ENCODE results near the gene PI4KB.

The PI4KB gene

GRCh38 chr1:151288502-151288901 is 38.7 kb downstream of the PI4KB start:
- peak overlapping the region; percentile 49 for H3K27ac ChIP-seq
- no peaks in the 10 kb centered on the region for H3K9me3 ChIP-seq
- no peaks in the 10 kb centered on the region for H3K27me3 ChIP-seq
- no peak overlapping the region for H3K4me3 ChIP-seq (ENCODE audit: low read depth in 1 of 2, low read length in 1 of 2)
- no peak for TF ChIP-seq CTCF (IDR thresholded peaks at IDR 0.05)
- H3K36me3 ChIP-seq, result peaks cover 85% of the 10 kb centered on the region
- H3K4me1 ChIP-seq (ENCODE audit: control insufficient read depth in 1 of 2, insufficient read depth in 1 of 2, low read depth in 1 of 2, low read length in 1 of 2), result peaks cover 13 to 14% of the 10 kb centered on the region in 2 experiments

DNA sequence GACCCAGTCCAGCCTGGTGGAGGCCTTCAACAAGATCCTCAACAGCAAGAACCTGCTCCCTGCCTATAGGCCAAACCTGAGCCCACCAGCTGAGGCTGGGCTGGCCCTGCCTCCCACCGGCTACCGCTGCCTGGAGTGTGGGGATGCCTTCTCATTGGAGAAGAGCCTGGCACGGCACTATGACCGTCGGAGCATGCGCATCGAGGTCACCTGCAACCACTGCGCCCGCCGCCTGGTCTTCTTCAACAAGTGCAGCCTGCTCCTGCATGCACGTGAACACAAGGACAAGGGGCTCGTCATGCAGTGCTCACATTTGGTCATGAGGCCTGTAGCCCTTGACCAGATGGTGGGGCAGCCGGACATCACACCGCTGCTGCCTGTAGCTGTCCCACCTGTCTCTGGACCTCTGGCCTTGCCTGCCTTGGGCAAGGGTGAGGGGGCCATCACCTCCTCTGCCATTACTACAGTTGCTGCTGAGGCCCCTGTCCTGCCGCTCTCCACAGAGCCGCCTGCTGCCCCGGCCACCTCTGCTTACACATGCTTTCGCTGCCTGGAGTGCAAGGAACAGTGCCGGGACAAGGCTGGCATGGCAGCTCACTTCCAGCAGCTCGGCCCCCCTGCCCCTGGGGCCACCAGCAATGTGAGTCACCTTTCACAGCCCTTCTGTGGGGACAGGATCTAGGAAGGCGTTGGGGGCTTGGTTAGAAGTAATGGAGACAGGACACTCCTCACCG is 39.3 kb downstream of the PI4KB start:
- peaks cover 19 to 20% of the 10 kb centered on the region in 2 experiments for H3K4me1 ChIP-seq (ENCODE audit: control insufficient read depth in 1 of 2, insufficient read depth in 1 of 2, low read depth in 1 of 2, low read length in 1 of 2)
- no peak overlapping the region for H3K27ac ChIP-seq
- TF ChIP-seq CTCF (IDR thresholded peaks at IDR 0.05), result no peak
- H3K4me3 ChIP-seq (ENCODE audit: low read depth in 1 of 2, low read length in 1 of 2), result no peak overlapping the region
- H3K36me3 ChIP-seq, result peaks cover 80% of the 10 kb centered on the region
- no peaks in the 10 kb centered on the region for H3K27me3 ChIP-seq
- H3K9me3 ChIP-seq, result no peaks in the 10 kb centered on the region

GRCh38 chr1:151287341-151287699 is 39.9 kb downstream of the PI4KB start:
- H3K36me3 ChIP-seq, result peaks cover 74% of the 10 kb centered on the region
- H3K9me3 ChIP-seq, result no peaks in the 10 kb centered on the region
- no peak overlapping the region for H3K4me3 ChIP-seq (ENCODE audit: low read depth in 1 of 2, low read length in 1 of 2)
- peaks cover 20 to 21% of the 10 kb centered on the region in 2 experiments for H3K4me1 ChIP-seq (ENCODE audit: control insufficient read depth in 1 of 2, insufficient read depth in 1 of 2, low read depth in 1 of 2, low read length in 1 of 2)
- no peak overlapping the region for H3K27ac ChIP-seq
- no peak for TF ChIP-seq CTCF (IDR thresholded peaks at IDR 0.05)
- no peaks in the 10 kb centered on the region for H3K27me3 ChIP-seq

DNA sequence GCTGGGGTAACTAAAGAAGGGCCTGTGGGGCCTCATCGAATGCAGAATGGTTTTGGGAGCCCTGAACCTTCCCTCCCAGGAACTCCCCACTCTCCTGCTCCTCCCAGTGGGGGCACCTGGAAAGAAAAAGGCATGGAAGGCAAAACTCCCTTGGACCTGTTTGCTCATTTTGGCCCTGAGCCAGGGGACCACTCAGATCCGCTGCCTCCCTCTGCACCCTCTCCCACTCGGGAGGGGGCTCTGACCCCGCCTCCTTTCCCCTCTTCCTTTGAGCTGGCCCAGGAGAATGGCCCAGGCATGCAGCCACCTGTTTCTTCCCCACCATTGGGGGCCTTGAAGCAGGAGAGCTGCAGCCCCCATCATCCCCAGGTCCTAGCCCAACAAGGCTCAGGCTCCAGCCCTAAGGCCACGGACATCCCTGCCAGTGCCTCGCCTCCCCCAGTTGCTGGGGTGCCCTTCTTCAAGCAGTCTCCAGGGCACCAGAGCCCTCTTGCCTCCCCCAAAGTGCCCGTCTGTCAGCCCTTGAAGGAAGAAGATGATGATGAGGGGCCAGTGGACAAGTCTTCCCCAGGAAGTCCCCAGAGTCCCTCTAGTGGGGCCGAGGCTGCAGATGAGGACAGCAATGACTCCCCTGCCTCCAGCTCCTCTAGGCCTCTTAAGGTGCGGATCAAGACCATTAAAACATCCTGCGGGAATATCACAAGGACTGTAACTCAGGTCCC is 40.4 kb downstream of the PI4KB start:
- Histone ChIP-seq H3K36me3 (peaks cover 68% of the 10 kb centered on the region), H3K4me1 (ENCODE audit: control insufficient read depth in 1 of 2, insufficient read depth in 1 of 2, low read depth in 1 of 2, low read length in 1 of 2) (peaks cover 21 to 23% of the 10 kb centered on the region in 2 experiments)
- no peak for TF ChIP-seq CTCF (IDR thresholded peaks at IDR 0.05)

GRCh38 chr1:151284013-151284577 is 43.1 kb downstream of the PI4KB start:
- Histone ChIP-seq H3K4me3 (ENCODE audit: low read depth in 1 of 2, low read length in 1 of 2) (peak overlapping the region; percentile 89 to 95), H3K9me3 (no peaks in the 10 kb centered on the region), H3K36me3 (peaks cover 41% of the 10 kb centered on the region), H3K4me1 (ENCODE audit: control insufficient read depth in 1 of 2, insufficient read depth in 1 of 2, low read depth in 1 of 2, low read length in 1 of 2) (peaks cover 41 to 44% of the 10 kb centered on the region in 2 experiments), H3K27ac (peak overlapping the region; percentile 98), H3K27me3 (no peaks in the 10 kb centered on the region)
- no peak for TF ChIP-seq CTCF (IDR thresholded peaks at IDR 0.05)

More for the DNA sequence above, 40.4 kb downstream of the PI4KB start:
- H3K27me3 ChIP-seq, result no peaks in the 10 kb centered on the region
- peak overlapping the region; percentile 33 for H3K27ac ChIP-seq
- H3K4me3 ChIP-seq (ENCODE audit: low read depth in 1 of 2, low read length in 1 of 2), result no peak overlapping the region
- no peaks in the 10 kb centered on the region for H3K9me3 ChIP-seq
